Nephron progenitor cell (in vitro differentiated cells): ENCODE measurements around the gene RSAD1.
A peak's percentile ranks its signal among the peaks of the same experiment; 100 is the strongest.

Source experiments
- DNase-seq: peaks from one replicate; pipeline ENCODE4 v3.0.0; 2021
- H3K27ac Mint-ChIP-seq: 2 replicates; pipeline ENCODE4 v1.8.0; 2021; ENCODE audit warnings: mild to moderate bottlenecking, moderate library complexity, mixed read lengths
- H3K27me3 Mint-ChIP-seq: 2 replicates; pipeline ENCODE4 v1.8.0; 2021; ENCODE audit warnings: mild to moderate bottlenecking, low read depth, mixed read lengths; ENCODE audit not compliant: poor library complexity
- H3K36me3 Mint-ChIP-seq: 2 replicates; pipeline ENCODE4 v1.8.0; 2021; ENCODE audit warnings: low read depth, mixed read lengths
- H3K4me1 Mint-ChIP-seq: 2 replicates; pipeline ENCODE4 v1.8.0; 2021; ENCODE audit warnings: mixed read lengths
- H3K4me3 Mint-ChIP-seq: 2 replicates; pipeline ENCODE4 v1.8.0; 2021; ENCODE audit warnings: mild to moderate bottlenecking, moderate library complexity, mixed read lengths
- H3K9me3 Mint-ChIP-seq: 2 replicates; pipeline ENCODE4 v1.8.0; 2021; ENCODE audit warnings: mild to moderate bottlenecking, moderate library complexity, mixed read lengths
- TF ChIP-seq, protein P1 (sequence below): fragments of 200-600 bp; sonication (generic); IDR thresholded peaks from 2 replicates; pipeline ENCODE4 v1.5.0; 2021; ENCODE audit warnings: antibody characterized with exemption

Gene RSAD1

DNA sequence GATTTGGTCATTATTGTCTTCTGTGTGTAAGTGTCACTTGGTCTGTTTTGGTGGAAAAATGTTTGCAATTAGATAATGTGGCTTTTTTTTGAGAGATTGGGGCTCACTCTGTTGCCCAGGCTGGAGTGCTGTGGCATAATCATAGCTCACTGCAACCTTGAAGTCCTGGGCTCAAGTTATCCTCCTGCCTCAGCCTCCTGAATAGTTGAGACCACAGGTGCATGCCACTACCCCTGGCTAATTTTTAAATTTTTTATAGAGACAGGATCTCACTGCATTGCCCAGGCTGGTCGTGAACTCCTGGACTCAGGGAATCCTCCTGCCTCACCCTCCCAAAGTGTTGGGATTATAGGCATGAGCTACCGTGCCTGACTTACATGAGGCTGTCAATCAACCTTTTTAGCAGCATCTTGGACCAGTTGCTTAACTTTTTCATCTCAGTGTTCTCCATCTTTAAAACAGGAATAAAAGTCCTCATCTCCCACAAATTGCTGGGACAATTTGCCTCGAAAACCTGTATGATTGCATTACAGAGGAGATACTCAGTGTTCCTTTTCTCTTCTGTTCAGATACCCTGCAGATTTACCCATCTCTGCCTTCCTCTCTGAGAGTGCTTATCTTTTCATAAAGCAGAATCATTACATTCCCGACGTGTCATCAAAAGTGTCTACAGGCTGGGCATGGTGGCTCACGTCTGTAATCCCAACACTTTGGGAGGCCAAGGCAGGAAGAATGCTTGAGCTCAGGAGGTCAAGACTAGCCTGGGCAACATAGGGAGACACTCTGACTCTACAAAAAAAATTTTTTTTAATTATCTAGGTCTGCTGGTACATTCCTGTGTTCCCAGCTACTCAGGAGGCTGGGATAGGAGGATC, 33.6 kb upstream of the RSAD1 start:
- TF ChIP-seq, protein P1, sequence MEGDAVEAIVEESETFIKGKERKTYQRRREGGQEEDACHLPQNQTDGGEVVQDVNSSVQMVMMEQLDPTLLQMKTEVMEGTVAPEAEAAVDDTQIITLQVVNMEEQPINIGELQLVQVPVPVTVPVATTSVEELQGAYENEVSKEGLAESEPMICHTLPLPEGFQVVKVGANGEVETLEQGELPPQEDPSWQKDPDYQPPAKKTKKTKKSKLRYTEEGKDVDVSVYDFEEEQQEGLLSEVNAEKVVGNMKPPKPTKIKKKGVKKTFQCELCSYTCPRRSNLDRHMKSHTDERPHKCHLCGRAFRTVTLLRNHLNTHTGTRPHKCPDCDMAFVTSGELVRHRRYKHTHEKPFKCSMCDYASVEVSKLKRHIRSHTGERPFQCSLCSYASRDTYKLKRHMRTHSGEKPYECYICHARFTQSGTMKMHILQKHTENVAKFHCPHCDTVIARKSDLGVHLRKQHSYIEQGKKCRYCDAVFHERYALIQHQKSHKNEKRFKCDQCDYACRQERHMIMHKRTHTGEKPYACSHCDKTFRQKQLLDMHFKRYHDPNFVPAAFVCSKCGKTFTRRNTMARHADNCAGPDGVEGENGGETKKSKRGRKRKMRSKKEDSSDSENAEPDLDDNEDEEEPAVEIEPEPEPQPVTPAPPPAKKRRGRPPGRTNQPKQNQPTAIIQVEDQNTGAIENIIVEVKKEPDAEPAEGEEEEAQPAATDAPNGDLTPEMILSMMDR: no peak
- Mint-ChIP-seq H3K27ac (peak overlapping the region; percentile 69), H3K4me1 (peaks cover 20% of the 10 kb centered on the region), H3K36me3 (no peaks in the 10 kb centered on the region), H3K27me3 (peaks cover 6% of the 10 kb centered on the region), H3K9me3 (no peaks in the 10 kb centered on the region), H3K4me3 (no peak overlapping the region)
- no peak for DNase-seq

DNA sequence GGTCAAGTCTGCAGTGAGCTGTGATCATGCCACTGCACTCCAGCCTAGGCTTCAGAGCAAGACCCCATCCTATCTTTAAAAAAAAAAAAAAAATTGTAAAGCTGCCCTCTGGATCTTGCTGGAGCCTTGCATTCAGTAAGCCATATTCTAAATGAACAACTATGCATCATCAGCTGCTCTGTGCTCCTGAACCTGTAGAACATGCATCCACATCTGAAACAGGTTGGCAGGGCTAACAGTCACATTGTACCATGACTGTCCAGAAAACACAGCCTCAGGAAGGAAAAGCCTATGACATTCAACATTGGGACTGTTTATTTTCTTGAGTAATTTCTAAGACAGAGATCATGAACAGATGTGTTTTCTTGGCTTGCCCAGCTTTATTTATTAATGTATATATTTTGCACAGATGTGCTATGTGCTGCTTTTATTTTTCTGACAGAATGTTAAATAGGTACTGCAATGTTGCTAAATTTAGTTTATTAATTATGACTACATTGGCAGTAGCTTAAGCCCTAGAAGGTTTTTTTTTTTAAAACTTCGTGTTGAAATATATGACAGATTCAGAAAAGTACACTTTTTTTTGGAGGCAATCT, 32.8 kb upstream of the RSAD1 start:
- no peaks in the 10 kb centered on the region for H3K9me3 Mint-ChIP-seq
- H3K27ac Mint-ChIP-seq: no peak overlapping the region
- no peak overlapping the region for H3K4me3 Mint-ChIP-seq
- H3K27me3 Mint-ChIP-seq: peaks cover 6% of the 10 kb centered on the region
- H3K4me1 Mint-ChIP-seq: peaks cover 20% of the 10 kb centered on the region
- H3K36me3 Mint-ChIP-seq: peaks cover 5% of the 10 kb centered on the region
- no peak for DNase-seq
- TF ChIP-seq, protein P1: no peak

DNA sequence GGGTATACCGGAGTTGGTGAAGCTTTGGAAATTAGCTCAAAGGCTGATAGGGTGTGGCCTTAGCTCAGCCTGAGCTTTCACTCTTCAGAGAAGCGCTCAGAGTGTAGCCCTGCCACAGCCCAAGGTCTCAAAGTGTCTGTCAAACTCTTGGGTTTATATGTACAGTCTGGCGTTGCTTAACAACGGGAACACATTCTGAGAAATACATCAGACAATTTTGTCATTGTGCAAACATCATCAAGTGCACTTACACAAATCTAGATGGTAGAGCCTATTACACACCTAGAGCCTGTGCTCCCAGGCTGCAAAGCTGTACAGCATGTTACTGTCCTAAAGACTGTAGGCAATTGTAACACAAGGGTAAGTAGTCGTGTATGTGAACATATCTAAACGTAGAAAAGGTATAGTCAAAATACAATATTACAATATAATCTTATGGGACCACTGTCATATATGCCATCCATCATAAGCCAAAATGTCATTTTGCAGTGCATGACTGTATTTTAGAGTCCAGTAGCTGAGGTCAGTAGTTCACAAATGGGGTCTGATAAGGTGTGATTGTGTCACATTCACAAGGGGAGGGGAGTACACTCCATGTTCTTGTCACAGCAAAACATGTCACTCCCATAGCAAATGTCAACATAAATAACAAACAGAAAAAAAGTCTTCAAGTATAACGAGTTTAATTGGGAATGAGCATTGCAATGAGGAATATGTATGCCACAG, 30.6 kb upstream of the RSAD1 start:
- Mint-ChIP-seq H3K4me1 (peaks cover 19% of the 10 kb centered on the region), H3K36me3 (peaks cover 6% of the 10 kb centered on the region), H3K27me3 (peaks cover 6% of the 10 kb centered on the region), H3K9me3 (no peaks in the 10 kb centered on the region), H3K27ac (no peak overlapping the region), H3K4me3 (no peak overlapping the region)
- TF ChIP-seq, protein P1: no peak
- no peak for DNase-seq

DNA sequence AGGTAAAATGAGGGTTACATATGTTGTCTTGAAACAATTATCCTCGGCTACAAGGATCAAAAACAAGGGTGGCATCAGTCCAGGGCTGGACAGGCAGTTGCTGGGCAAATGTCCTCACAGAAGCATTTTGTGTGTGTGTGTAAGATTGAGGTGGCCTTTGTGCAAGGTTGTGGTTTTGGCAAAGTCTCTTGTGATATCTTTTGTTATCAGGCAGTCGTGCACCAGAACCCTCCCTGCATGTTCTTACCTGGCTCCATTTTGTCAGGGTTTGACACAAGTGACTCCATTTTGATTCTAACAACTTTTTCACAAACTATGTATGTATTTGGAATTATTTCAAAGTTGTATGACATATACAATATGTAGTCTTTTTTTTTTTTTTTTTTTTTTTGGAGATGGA, 30.0 kb upstream of the RSAD1 start:
- no peak for DNase-seq

DNA sequence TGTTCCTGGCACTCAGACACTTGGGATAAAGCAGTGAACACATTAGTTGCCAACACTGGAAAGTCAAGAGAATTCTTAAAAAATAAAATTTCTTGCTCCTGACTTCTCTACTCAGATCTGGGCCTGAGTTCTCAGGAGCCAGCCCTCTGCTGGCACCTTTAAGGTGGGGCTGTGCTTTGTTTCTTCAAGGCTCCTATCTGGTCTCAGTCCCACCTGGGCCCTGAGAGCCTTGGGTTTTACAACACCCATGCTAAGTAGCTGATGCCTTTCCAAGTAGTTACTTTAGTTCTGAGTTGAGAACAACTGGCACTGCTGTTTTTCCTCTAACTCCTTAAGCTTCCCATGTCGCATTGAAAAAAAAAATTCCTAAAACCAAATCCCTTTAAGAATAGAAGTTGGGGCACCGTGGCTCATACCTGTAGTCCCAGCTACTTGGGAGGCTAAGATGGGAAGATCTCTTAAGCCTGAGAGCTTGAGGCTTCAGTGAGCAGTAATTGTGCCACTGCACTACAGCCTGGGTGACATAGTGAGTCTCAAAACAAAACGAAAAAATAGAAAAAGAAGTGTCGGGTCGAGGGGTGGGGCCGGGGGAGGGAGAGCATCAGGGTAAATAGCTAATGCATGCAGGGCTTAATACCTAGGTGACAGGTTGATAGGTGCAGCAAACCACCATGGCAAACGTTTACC, 26.6 kb upstream of the RSAD1 start:
- H3K36me3 Mint-ChIP-seq: peaks cover 6% of the 10 kb centered on the region
- no peak overlapping the region for H3K27ac Mint-ChIP-seq
- TF ChIP-seq, protein P1: no peak
- no peak for DNase-seq
- no peaks in the 10 kb centered on the region for H3K9me3 Mint-ChIP-seq
- no peak overlapping the region for H3K4me3 Mint-ChIP-seq
- H3K27me3 Mint-ChIP-seq: peaks cover 5% of the 10 kb centered on the region
- H3K4me1 Mint-ChIP-seq: peaks cover 6% of the 10 kb centered on the region

More for the DNA sequence above, 30.0 kb upstream of the RSAD1 start:
- TF ChIP-seq, protein P1: no peak
- Mint-ChIP-seq H3K36me3 (peaks cover 6% of the 10 kb centered on the region), H3K4me3 (no peak overlapping the region), H3K9me3 (no peaks in the 10 kb centered on the region), H3K4me1 (peaks cover 17% of the 10 kb centered on the region), H3K27ac (no peak overlapping the region), H3K27me3 (peaks cover 6% of the 10 kb centered on the region)
